DND-41 (cell line): Measurements from ENCODE around the gene KRCC1.

ENCODE experiments used
- ATAC-seq: fragments of 200-7000 bp; cut with Tn5 transposase; 3 replicates; pipeline ENCODE4 v1.9.1; 2021; ENCODE audit warnings: low read depth; ENCODE audit not compliant: insufficient read depth
- DNase-seq: peaks from one replicate; pipeline ENCODE4 v3.0.0-alpha.2; 2020
- H2AFZ ChIP-seq: 2 replicates; pipeline ENCODE4 v1.6.0; 2012; ENCODE audit warnings: low read depth, low read length
- H3K27ac ChIP-seq: 2 replicates; pipeline ENCODE4 v1.5.1; 2012; ENCODE audit warnings: low read length, inconsistent platforms
- H3K27me3 ChIP-seq: fragments of 200-600 bp; sonication (generic); 2 replicates; pipeline ENCODE4 v1.6.0; 2012; ENCODE audit warnings: low read length, mild to moderate bottlenecking, inconsistent platforms; ENCODE audit not compliant: insufficient read depth, poor library complexity
- H3K36me3 ChIP-seq: 2 replicates; pipeline ENCODE4 v1.5.1; 2012; ENCODE audit warnings: low read length, inconsistent platforms; ENCODE audit not compliant: insufficient read depth
- H3K4me1 ChIP-seq: 2 replicates; pipeline ENCODE4 v1.5.1; 2012; ENCODE audit warnings: mild to moderate bottlenecking, low read length; ENCODE audit not compliant: insufficient read depth
- H3K4me2 ChIP-seq: 2 replicates; pipeline ENCODE4 v1.6.0; 2012; ENCODE audit warnings: mild to moderate bottlenecking, moderate library complexity, low read length, inconsistent platforms; ENCODE audit not compliant: insufficient read depth
- H3K4me3 ChIP-seq, 2 experiments: fragments of 200-600 bp in 1 of 2; shearing (Covaris generic) in 1 of 2; 2 replicates each; pipeline ENCODE4 v1.5.1; 2012 to 2016; ENCODE audit warnings: inconsistent platforms in 2 of 2, low read length in 2 of 2, mild to moderate bottlenecking in 2 of 2, low read depth in 1 of 2, moderate library complexity in 1 of 2
- H3K79me2 ChIP-seq: 2 replicates; pipeline ENCODE4 v1.6.0; 2012; ENCODE audit warnings: low read length, inconsistent platforms; ENCODE audit not compliant: insufficient read depth
- H3K9ac ChIP-seq: 2 replicates; pipeline ENCODE4 v1.6.0; 2012; ENCODE audit warnings: low read depth, mild to moderate bottlenecking, inconsistent platforms, low read length, moderate library complexity
- H3K9me3 ChIP-seq: 2 replicates; pipeline ENCODE4 v1.5.1; 2012; ENCODE audit warnings: low read length, moderate library complexity, mild to moderate bottlenecking, inconsistent platforms; ENCODE audit not compliant: insufficient read depth, severe bottlenecking
- H4K20me1 ChIP-seq: 2 replicates; pipeline ENCODE4 v1.6.0; 2012; ENCODE audit warnings: low read length; ENCODE audit not compliant: insufficient read depth
- EZH2 ChIP-seq: IDR thresholded peaks from 3 replicates; pipeline ENCODE4 v1.6.1; 2012; ENCODE audit warnings: borderline replicate concordance, low read depth, mild to moderate bottlenecking, moderate library complexity, low read length, inconsistent platforms; ENCODE audit not compliant: severe bottlenecking
- TF ChIP-seq, protein P1 (sequence below): IDR thresholded peaks from 2 replicates; pipeline ENCODE4 v1.5.1; 2012; ENCODE audit warnings: borderline replicate concordance, low read length, moderate library complexity, mild to moderate bottlenecking; ENCODE audit not compliant: poor library complexity, severe bottlenecking; ENCODE audit errors: extremely low read depth

Gene KRCC1

DNA sequence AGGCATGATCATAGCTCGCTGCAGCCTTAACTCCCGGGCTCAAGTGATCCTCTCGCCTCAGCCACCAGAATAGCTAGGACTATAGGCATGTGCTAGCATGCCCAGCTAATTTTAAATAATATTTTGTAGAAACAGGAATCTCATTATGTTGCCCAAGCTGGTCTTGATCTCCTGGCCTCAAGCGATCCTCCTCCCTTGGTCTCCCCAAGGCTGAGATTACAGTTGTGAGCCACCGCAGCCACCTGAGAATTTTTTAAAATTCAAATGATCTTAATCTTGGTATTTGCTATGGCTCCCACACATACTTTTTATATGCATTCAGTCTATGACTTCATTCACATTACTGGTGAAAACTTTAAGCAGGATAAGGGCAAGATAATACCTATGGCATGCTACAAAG lies 13.1 kb downstream of the KRCC1 start:
- Histone ChIP-seq H3K9me3 (no peaks in the 10 kb centered on the region), H3K4me1 (no peaks in the 10 kb centered on the region), H2AFZ (no peak overlapping the region), H3K9ac (no peak overlapping the region), H3K27ac (no peak overlapping the region), H3K4me2 (no peak overlapping the region), H3K27me3 (no peaks in the 10 kb centered on the region), H3K4me3 (no peak overlapping the region), H4K20me1 (no peaks in the 10 kb centered on the region), H3K79me2 (no peaks in the 10 kb centered on the region), H3K36me3 (no peaks in the 10 kb centered on the region)
- no peak for DNase-seq
- TF ChIP-seq, protein P1, sequence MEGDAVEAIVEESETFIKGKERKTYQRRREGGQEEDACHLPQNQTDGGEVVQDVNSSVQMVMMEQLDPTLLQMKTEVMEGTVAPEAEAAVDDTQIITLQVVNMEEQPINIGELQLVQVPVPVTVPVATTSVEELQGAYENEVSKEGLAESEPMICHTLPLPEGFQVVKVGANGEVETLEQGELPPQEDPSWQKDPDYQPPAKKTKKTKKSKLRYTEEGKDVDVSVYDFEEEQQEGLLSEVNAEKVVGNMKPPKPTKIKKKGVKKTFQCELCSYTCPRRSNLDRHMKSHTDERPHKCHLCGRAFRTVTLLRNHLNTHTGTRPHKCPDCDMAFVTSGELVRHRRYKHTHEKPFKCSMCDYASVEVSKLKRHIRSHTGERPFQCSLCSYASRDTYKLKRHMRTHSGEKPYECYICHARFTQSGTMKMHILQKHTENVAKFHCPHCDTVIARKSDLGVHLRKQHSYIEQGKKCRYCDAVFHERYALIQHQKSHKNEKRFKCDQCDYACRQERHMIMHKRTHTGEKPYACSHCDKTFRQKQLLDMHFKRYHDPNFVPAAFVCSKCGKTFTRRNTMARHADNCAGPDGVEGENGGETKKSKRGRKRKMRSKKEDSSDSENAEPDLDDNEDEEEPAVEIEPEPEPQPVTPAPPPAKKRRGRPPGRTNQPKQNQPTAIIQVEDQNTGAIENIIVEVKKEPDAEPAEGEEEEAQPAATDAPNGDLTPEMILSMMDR = no peak
- no peak for TF ChIP-seq EZH2
- no peak for ATAC-seq

DNA sequence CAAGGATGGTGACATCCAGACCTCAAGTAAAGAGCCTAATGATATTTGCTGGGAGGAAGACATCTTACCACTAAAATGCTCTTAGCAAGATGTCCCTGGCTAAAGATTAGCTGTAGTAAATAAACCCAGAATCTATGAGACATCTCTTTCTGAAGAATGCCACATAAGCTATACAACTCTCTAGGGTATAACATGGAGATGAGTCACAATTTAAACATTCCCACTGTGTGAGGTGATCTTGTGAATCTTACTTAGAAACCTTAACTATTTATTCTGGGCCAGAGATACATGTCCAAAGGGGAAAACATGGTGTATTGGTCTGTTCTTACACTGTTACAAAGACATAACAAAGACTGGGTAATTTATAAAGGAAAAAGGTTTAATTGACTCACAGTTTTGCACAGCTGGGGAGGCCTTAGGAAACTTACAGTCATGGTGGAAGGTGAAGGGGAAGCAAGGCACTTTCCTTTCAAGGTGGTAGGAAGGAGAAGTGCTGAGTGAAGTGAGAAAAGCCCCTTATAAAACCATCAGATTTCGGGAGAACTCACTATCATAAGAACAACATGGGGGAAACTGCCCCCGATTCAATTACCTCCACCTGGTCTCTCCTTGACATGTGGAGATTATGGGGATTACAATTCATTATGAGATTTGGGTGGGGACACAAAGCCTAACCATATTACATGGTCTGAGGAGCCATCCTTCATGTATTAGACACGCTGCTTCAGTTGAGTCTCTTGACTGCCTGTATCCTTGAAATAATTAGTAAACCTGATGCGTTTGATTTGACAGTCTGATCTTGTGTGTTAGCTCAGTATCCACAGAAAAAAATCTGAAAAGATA lies 17.1 kb downstream of the KRCC1 start:
- DNase-seq (no peak), ATAC-seq (no peak)
- H3K27me3 ChIP-seq = no peaks in the 10 kb centered on the region
- no peaks in the 10 kb centered on the region for H3K79me2 ChIP-seq
- no peak overlapping the region for H3K4me2 ChIP-seq
- no peak overlapping the region for H3K27ac ChIP-seq
- no peak overlapping the region for H3K4me3 ChIP-seq
- H3K36me3 ChIP-seq = peaks cover 9% of the 10 kb centered on the region; the same call in 1 of the 2 replicates
- TF ChIP-seq, protein P1 = no peak
- no peak for TF ChIP-seq EZH2
- H3K9me3 ChIP-seq = no peaks in the 10 kb centered on the region
- H4K20me1 ChIP-seq = no peaks in the 10 kb centered on the region
- H3K4me1 ChIP-seq = no peaks in the 10 kb centered on the region
- H3K9ac ChIP-seq = no peak overlapping the region
- no peak overlapping the region for H2AFZ ChIP-seq

- Histone ChIP-seq H3K4me1 (no peaks in the 10 kb centered on the region), H3K4me2 (no peak overlapping the region), H4K20me1 (no peaks in the 10 kb centered on the region), H3K27me3 (no peaks in the 10 kb centered on the region), H2AFZ (no peak overlapping the region), H3K4me3 (no peak overlapping the region), H3K36me3 (peaks cover 18% of the 10 kb centered on the region), H3K79me2 (no peaks in the 10 kb centered on the region), H3K27ac (no peak overlapping the region), H3K9me3 (no peaks in the 10 kb centered on the region), H3K9ac (no peak overlapping the region)
- ATAC-seq (no peak), DNase-seq (no peak)
- TF ChIP-seq, protein P1 = no peak
- TF ChIP-seq EZH2 = no peak
Observed at GRCh38 chr2:88036606-88037005, 19.0 kb downstream of the KRCC1 start.
